Measurements from ENCODE around the gene UGP2.

UGP2 gene

DNA sequence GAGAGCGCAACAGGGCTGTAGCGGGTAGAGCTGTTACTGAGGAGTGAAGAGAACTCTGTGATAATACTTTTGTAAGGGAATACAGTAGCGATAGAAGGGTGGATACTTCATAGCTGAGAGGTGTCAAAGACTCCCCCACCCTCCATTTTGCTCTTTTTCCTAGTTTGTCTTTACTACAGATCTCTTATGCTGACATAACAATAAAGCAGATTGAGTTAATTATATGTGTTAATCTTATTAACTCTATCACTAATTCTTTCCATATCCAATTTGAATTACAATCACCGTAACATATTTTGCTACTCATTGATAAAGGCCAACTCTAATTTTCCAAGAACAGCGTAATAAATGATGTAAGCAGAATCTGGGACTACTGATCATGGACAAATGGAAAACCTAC lies 57.1 kb downstream of the UGP2 start:
- no peak overlapping the region for H3K9ac ChIP-seq
- TF ChIP-seq, protein P1, sequence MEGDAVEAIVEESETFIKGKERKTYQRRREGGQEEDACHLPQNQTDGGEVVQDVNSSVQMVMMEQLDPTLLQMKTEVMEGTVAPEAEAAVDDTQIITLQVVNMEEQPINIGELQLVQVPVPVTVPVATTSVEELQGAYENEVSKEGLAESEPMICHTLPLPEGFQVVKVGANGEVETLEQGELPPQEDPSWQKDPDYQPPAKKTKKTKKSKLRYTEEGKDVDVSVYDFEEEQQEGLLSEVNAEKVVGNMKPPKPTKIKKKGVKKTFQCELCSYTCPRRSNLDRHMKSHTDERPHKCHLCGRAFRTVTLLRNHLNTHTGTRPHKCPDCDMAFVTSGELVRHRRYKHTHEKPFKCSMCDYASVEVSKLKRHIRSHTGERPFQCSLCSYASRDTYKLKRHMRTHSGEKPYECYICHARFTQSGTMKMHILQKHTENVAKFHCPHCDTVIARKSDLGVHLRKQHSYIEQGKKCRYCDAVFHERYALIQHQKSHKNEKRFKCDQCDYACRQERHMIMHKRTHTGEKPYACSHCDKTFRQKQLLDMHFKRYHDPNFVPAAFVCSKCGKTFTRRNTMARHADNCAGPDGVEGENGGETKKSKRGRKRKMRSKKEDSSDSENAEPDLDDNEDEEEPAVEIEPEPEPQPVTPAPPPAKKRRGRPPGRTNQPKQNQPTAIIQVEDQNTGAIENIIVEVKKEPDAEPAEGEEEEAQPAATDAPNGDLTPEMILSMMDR (conservative IDR thresholded peaks at IDR 0.05; ENCODE audit: low read depth, low read length), result no peak

DNA sequence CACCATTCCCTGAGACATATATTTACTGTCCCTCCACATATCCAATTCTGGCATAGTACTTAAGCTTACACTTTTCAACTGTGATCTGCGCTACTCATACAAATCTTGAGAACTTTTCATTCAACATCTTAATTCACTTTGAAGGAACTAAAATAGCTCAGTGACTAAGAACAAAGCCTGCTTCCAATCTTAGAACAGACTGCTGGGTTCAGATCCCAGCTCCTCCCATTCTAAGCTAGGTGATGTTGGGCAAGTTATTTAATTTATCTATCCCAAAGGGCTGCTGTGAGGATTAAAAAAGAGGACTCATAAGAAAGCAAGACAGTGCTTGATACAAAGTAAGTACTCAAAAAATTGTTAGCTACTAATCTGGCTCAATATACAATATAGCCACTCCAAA lies 57.9 kb downstream of the UGP2 start:
- H3K9ac ChIP-seq, result no peak overlapping the region
- no peaks in the 10 kb centered on the region for H4K20me1 ChIP-seq (ENCODE audit: insufficient read depth)
- no peak overlapping the region for H3K27ac ChIP-seq
- no peaks in the 10 kb centered on the region for H3K79me2 ChIP-seq (ENCODE audit: insufficient read depth, low read depth)
- no peak overlapping the region for H2AFZ ChIP-seq (ENCODE audit: low read depth)
- no peak overlapping the region for H3K4me3 ChIP-seq (IDR thresholded peaks at IDR 0.05; ENCODE audit: insufficient read depth, low read depth, low read length)
- H3K4me1 ChIP-seq (ENCODE audit: low read depth, poor library complexity, severe bottlenecking), result peaks cover 13% of the 10 kb centered on the region
- TF ChIP-seq, protein P1 (conservative IDR thresholded peaks at IDR 0.05; ENCODE audit: low read depth, low read length), result no peak
- H3K4me2 ChIP-seq, result no peak overlapping the region
- H3K36me3 ChIP-seq (ENCODE audit: insufficient read depth), result peaks cover 3% of the 10 kb centered on the region; the same call in 1 of the 2 replicates
- H3K27me3 ChIP-seq (ENCODE audit: insufficient read depth, low read depth), result no peaks in the 10 kb centered on the region

More for the DNA sequence above, 57.1 kb downstream of the UGP2 start:
- no peaks in the 10 kb centered on the region for H4K20me1 ChIP-seq (ENCODE audit: insufficient read depth)
- no peak overlapping the region for H3K27ac ChIP-seq
- no peaks in the 10 kb centered on the region for H3K79me2 ChIP-seq (ENCODE audit: insufficient read depth, low read depth)
- H3K36me3 ChIP-seq (ENCODE audit: insufficient read depth), result peaks cover under 1% of the 10 kb centered on the region; the same call in 1 of the 2 replicates
- peaks cover 13% of the 10 kb centered on the region for H3K4me1 ChIP-seq (ENCODE audit: low read depth, poor library complexity, severe bottlenecking)
- no peaks in the 10 kb centered on the region for H3K27me3 ChIP-seq (ENCODE audit: insufficient read depth, low read depth)
- H3K4me2 ChIP-seq, result no peak overlapping the region
- H3K4me3 ChIP-seq (IDR thresholded peaks at IDR 0.05; ENCODE audit: insufficient read depth, low read depth, low read length), result no peak overlapping the region
- no peak overlapping the region for H2AFZ ChIP-seq (ENCODE audit: low read depth)

DNA sequence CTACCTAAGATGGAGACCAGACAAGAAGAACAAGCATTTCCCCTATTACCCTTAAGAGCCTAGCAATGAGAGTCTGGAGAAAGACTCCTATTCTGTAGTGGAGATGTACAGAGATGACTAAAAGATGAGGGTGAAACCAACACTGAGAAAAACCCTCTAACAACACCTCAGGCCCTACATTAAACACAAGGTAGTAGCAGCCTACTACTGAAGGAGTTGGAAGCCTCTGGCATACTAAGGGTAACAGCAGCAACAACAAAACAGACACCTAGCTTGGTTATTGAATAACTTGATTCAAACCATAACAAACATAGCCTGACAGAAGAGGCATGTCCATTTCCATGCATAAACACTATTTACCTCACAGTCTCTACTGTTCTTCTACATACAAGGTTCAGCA lies 60.5 kb downstream of the UGP2 start:
- Histone ChIP-seq H3K36me3 (ENCODE audit: insufficient read depth) (peaks cover 3% of the 10 kb centered on the region; the same call in 1 of the 2 replicates), H3K27ac (no peak overlapping the region), H3K4me3 (IDR thresholded peaks at IDR 0.05; ENCODE audit: insufficient read depth, low read depth, low read length) (no peak overlapping the region), H4K20me1 (ENCODE audit: insufficient read depth) (no peaks in the 10 kb centered on the region), H3K9ac (no peak overlapping the region), H2AFZ (ENCODE audit: low read depth) (no peak overlapping the region), H3K27me3 (ENCODE audit: insufficient read depth, low read depth) (no peaks in the 10 kb centered on the region), H3K79me2 (ENCODE audit: insufficient read depth, low read depth) (no peaks in the 10 kb centered on the region), H3K4me2 (no peak overlapping the region), H3K4me1 (ENCODE audit: low read depth, poor library complexity, severe bottlenecking) (peaks cover 13% of the 10 kb centered on the region)
- TF ChIP-seq, protein P1 (conservative IDR thresholded peaks at IDR 0.05; ENCODE audit: low read depth, low read length), result no peak

DNA sequence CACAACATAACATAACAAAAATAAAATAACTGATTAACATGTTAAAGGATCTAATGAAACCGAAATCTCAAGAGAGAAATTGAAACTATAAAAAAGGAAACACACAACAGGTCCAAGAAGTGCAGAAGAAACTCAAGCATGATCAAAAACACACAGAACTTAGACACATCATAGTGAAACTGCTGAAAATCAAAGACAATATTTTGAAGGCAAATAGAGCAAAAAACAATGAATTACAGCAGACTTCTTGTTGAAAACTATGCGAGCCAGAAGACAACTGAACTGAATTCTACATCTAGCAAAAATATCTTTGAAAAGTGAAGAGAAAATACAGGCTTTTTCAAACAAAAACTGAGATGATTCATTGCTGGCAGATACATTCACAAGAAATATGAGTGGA lies 61.3 kb downstream of the UGP2 start:
- Histone ChIP-seq H3K9ac (no peak overlapping the region), H3K4me2 (no peak overlapping the region), H3K27ac (no peak overlapping the region), H3K27me3 (ENCODE audit: insufficient read depth, low read depth) (no peaks in the 10 kb centered on the region), H3K4me1 (ENCODE audit: low read depth, poor library complexity, severe bottlenecking) (peaks cover 13% of the 10 kb centered on the region), H2AFZ (ENCODE audit: low read depth) (no peak overlapping the region), H3K36me3 (ENCODE audit: insufficient read depth) (peaks cover 3% of the 10 kb centered on the region; the same call in 1 of the 2 replicates), H4K20me1 (ENCODE audit: insufficient read depth) (no peaks in the 10 kb centered on the region), H3K79me2 (ENCODE audit: insufficient read depth, low read depth) (no peaks in the 10 kb centered on the region), H3K4me3 (IDR thresholded peaks at IDR 0.05; ENCODE audit: insufficient read depth, low read depth, low read length) (no peak overlapping the region)
- TF ChIP-seq, protein P1 (conservative IDR thresholded peaks at IDR 0.05; ENCODE audit: low read depth, low read length), result no peak

Measured in KMS-11 (cell line).